ENCODE results near the gene ANKFN1.

The ANKFN1 gene

DNA sequence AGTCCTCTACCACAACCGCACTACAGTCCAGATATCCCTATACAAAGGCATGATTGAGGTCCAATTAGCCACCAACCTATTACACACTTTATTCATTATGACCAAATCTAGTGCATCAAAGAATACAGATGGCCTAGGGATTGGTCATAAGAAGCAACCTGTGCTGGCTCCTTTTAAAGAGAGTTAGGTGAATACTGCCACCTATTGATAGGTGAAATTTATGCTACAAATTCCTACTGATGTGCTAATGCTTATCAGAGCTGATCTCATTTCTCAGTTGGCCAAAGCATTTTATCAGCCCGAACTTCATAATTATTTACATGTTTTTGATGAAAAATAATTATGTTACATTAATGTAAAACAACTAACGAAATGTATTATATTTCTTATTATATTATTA lies 166.3 kb downstream of the ANKFN1 start:
- Histone ChIP-seq H3K27ac (ENCODE audit: insufficient read depth, low read length, poor library complexity, severe bottlenecking) (no peak overlapping the region), H3K27me3 (replicated peaks; ENCODE audit: control insufficient read depth, insufficient read depth, low read length, poor library complexity, severe bottlenecking) (no peaks in the 10 kb centered on the region), H3K9me3 (ENCODE audit: control insufficient read depth, low read length) (no peaks in the 10 kb centered on the region), H3K4me3 (ENCODE audit: insufficient read depth, low read depth, low read length, poor library complexity, severe bottlenecking) (no peak overlapping the region), H3K36me3 (ENCODE audit: control insufficient read depth, insufficient read depth, low read length) (no peaks in the 10 kb centered on the region), H3K4me1 (ENCODE audit: control insufficient read depth, insufficient read depth, low read length, poor library complexity, severe bottlenecking) (no peaks in the 10 kb centered on the region)
- DNase-seq: no peak

DNA sequence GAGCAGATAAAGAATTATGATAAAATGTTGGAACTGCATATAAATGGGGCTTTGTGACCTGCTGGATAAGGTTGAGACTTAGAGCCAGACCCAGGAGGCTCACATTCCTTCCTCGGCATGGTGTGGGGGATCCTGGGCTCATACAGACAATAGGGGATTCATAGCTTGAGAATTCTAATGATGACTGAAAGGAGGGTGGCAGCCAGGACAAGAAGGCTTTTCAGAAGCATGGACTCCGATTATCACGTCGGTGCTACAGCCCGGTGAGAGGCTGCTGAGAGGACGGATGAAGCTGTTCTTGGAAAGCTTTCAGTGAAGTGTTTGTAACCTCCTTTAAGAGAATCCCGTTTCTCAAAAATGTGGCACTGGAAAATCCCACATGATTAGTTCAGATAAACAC lies 167.2 kb downstream of the ANKFN1 start:
- Histone ChIP-seq H3K4me3 (ENCODE audit: insufficient read depth, low read depth, low read length, poor library complexity, severe bottlenecking) (no peak overlapping the region), H3K9me3 (ENCODE audit: control insufficient read depth, low read length) (no peaks in the 10 kb centered on the region), H3K27ac (ENCODE audit: insufficient read depth, low read length, poor library complexity, severe bottlenecking) (no peak overlapping the region), H3K4me1 (ENCODE audit: control insufficient read depth, insufficient read depth, low read length, poor library complexity, severe bottlenecking) (no peaks in the 10 kb centered on the region), H3K27me3 (replicated peaks; ENCODE audit: control insufficient read depth, insufficient read depth, low read length, poor library complexity, severe bottlenecking) (no peaks in the 10 kb centered on the region), H3K36me3 (ENCODE audit: control insufficient read depth, insufficient read depth, low read length) (no peaks in the 10 kb centered on the region)
- no peak for DNase-seq

DNA sequence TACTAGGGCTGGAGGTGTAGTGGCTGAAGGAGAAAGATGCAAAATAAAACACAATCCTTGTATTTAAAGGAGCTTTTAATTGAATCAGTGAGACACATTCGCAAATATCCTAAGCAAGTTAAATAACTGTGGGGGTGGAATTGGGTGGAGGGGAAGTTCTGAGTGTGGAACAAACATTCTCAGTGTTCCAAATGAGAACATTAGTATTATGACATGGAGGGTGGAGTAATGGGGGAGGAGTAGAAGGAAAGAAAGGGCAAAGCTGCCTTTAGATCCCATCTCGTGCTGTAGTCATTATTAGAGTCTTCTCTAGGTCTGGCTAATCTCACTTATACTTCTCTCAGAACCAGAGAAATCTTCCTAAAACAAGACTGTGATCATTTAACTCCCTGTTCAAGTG lies 169.7 kb downstream of the ANKFN1 start:
- DNase-seq: no peak
- H3K4me3 ChIP-seq (ENCODE audit: insufficient read depth, low read depth, low read length, poor library complexity, severe bottlenecking): no peak overlapping the region
- no peaks in the 10 kb centered on the region for H3K36me3 ChIP-seq (ENCODE audit: control insufficient read depth, insufficient read depth, low read length)
- no peaks in the 10 kb centered on the region for H3K27me3 ChIP-seq (replicated peaks; ENCODE audit: control insufficient read depth, insufficient read depth, low read length, poor library complexity, severe bottlenecking)
- no peaks in the 10 kb centered on the region for H3K9me3 ChIP-seq (ENCODE audit: control insufficient read depth, low read length)
- H3K27ac ChIP-seq (ENCODE audit: insufficient read depth, low read length, poor library complexity, severe bottlenecking): no peak overlapping the region
- no peaks in the 10 kb centered on the region for H3K4me1 ChIP-seq (ENCODE audit: control insufficient read depth, insufficient read depth, low read length, poor library complexity, severe bottlenecking)

DNA sequence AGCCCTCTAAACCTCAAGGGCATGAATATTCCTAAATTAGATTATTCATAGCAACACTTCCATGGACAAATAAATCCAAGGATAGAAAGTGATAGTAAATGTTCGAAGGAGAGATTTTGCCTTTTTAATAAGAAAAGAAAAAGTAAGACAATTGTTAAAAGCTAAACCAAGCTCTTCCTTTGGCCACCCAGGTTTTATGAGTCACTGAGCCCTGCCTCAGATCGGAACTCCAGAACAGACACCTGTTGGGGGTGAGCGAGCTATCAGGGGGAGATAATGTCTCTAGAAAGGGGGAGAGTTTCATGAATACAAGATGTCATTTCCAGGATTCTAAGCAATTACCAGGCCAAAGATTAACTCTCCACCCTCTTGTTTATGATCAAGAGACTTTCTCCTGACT lies 171.4 kb downstream of the ANKFN1 start:
- Histone ChIP-seq H3K36me3 (ENCODE audit: control insufficient read depth, insufficient read depth, low read length) (no peaks in the 10 kb centered on the region), H3K27me3 (replicated peaks; ENCODE audit: control insufficient read depth, insufficient read depth, low read length, poor library complexity, severe bottlenecking) (no peaks in the 10 kb centered on the region), H3K4me1 (ENCODE audit: control insufficient read depth, insufficient read depth, low read length, poor library complexity, severe bottlenecking) (no peaks in the 10 kb centered on the region), H3K9me3 (ENCODE audit: control insufficient read depth, low read length) (no peaks in the 10 kb centered on the region), H3K4me3 (ENCODE audit: insufficient read depth, low read depth, low read length, poor library complexity, severe bottlenecking) (no peak overlapping the region), H3K27ac (ENCODE audit: insufficient read depth, low read length, poor library complexity, severe bottlenecking) (no peak overlapping the region)
- DNase-seq: no peak

DNA sequence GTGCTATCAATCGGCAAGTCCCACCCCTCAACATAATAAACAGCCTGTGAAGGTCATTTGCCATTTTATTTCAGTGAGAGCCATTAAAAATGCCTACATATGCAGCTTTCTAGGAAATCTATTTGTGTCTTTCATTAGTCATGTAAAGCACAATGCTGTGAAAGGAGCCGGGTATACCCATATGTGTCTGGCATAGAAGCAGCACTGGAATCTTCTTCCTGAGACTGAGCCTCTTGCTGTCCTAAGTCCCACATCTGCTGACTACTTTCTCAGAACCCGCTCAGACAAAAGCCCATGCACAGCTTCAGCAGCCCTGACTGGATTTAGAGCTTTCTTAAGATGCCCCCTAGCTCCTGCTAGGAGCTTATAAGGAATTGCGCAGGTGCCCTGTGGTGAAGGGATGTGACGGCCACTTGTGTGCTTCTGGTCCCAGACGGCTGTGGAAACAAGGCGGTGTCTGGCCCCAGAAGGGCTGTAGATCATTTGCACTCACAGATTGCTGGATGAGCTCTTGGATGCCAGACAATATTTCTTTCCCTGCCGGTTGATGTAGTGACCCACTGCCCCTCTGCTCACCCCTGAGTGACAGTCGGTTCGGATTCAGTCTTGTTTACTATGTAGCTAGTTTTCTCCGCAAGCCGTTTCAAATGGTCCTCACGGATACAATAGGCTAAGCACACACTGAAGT lies 172.2 kb downstream of the ANKFN1 start:
- no peak for DNase-seq
- Histone ChIP-seq H3K36me3 (ENCODE audit: control insufficient read depth, insufficient read depth, low read length) (no peaks in the 10 kb centered on the region), H3K4me1 (ENCODE audit: control insufficient read depth, insufficient read depth, low read length, poor library complexity, severe bottlenecking) (no peaks in the 10 kb centered on the region), H3K4me3 (ENCODE audit: insufficient read depth, low read depth, low read length, poor library complexity, severe bottlenecking) (no peak overlapping the region), H3K27ac (ENCODE audit: insufficient read depth, low read length, poor library complexity, severe bottlenecking) (no peak overlapping the region), H3K9me3 (ENCODE audit: control insufficient read depth, low read length) (no peaks in the 10 kb centered on the region), H3K27me3 (replicated peaks; ENCODE audit: control insufficient read depth, insufficient read depth, low read length, poor library complexity, severe bottlenecking) (no peaks in the 10 kb centered on the region)

DNA sequence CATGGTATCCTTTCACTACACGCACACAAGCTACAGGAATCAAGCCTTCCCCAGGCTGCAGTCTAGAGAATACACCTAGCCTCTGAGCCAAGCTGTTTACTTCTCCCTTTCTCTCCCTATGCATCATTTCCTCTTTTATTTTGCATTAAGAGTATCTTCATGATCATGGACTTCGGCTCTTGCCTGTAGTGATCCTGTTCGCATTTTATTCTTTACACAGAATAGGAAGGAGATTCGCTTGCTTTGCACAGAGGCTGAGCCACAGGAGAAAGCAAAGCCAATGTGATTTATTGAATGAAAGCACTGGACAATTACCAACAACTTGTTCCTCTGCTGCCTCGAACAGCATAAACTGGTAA lies 172.7 kb downstream of the ANKFN1 start:
- H3K4me3 ChIP-seq (ENCODE audit: insufficient read depth, low read depth, low read length, poor library complexity, severe bottlenecking): no peak overlapping the region
- H3K9me3 ChIP-seq (ENCODE audit: control insufficient read depth, low read length): no peaks in the 10 kb centered on the region
- H3K36me3 ChIP-seq (ENCODE audit: control insufficient read depth, insufficient read depth, low read length): no peaks in the 10 kb centered on the region
- DNase-seq: no peak
- H3K4me1 ChIP-seq (ENCODE audit: control insufficient read depth, insufficient read depth, low read length, poor library complexity, severe bottlenecking): no peaks in the 10 kb centered on the region
- H3K27ac ChIP-seq (ENCODE audit: insufficient read depth, low read length, poor library complexity, severe bottlenecking): no peak overlapping the region
- H3K27me3 ChIP-seq (replicated peaks; ENCODE audit: control insufficient read depth, insufficient read depth, low read length, poor library complexity, severe bottlenecking): no peaks in the 10 kb centered on the region

DNA sequence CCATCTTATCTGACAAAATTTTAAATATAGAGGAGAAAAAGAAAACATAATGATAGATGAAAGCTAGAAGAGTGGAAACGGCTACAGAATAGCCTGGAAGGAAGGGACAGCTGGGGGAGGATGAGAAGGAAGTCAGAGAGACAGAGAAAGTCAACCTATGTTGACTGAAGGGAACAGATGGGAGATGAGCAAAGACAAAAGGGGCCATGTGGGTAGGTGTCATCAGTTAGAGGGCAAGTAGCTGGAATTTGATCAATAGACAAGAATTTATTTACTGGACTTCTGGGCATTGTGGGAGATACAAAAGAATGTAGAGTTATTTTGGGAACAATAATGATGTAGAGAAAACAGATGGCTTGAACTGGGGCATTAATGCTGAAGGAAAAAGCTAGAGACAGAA lies 194.4 kb downstream of the ANKFN1 start:
- no peaks in the 10 kb centered on the region for H3K9me3 ChIP-seq (ENCODE audit: control insufficient read depth, low read length)
- no peak for DNase-seq
- H3K4me3 ChIP-seq (ENCODE audit: insufficient read depth, low read depth, low read length, poor library complexity, severe bottlenecking): no peak overlapping the region
- H3K27ac ChIP-seq (ENCODE audit: insufficient read depth, low read length, poor library complexity, severe bottlenecking): no peak overlapping the region
- H3K36me3 ChIP-seq (ENCODE audit: control insufficient read depth, insufficient read depth, low read length): no peaks in the 10 kb centered on the region
- H3K27me3 ChIP-seq (replicated peaks; ENCODE audit: control insufficient read depth, insufficient read depth, low read length, poor library complexity, severe bottlenecking): peaks cover 3% of the 10 kb centered on the region
- H3K4me1 ChIP-seq (ENCODE audit: control insufficient read depth, insufficient read depth, low read length, poor library complexity, severe bottlenecking): no peaks in the 10 kb centered on the region

DNA sequence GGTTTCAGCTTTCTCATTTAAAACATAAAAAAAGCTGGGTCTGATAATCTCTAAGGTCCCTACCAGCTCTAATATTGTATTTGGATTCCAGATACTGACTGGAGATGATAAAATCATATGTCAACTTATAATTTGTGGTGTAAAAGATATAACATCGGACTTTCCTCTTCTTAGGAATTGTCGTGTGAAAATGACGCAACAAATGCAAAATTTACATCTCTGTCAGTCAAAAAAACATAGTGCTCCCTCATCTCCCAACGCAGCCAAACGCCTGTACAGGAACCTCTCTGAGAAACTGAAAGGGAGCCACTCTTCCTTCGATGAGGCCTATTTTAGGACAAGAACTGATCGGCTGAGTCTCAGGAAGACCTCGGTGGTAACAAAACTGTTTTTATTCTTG lies 197.3 kb downstream of the ANKFN1 start:
- no peak for DNase-seq
- Histone ChIP-seq H3K27me3 (replicated peaks; ENCODE audit: control insufficient read depth, insufficient read depth, low read length, poor library complexity, severe bottlenecking) (peaks cover 3% of the 10 kb centered on the region), H3K4me3 (ENCODE audit: insufficient read depth, low read depth, low read length, poor library complexity, severe bottlenecking) (no peak overlapping the region), H3K36me3 (ENCODE audit: control insufficient read depth, insufficient read depth, low read length) (no peaks in the 10 kb centered on the region), H3K9me3 (ENCODE audit: control insufficient read depth, low read length) (no peaks in the 10 kb centered on the region), H3K27ac (ENCODE audit: insufficient read depth, low read length, poor library complexity, severe bottlenecking) (no peak overlapping the region), H3K4me1 (ENCODE audit: control insufficient read depth, insufficient read depth, low read length, poor library complexity, severe bottlenecking) (no peaks in the 10 kb centered on the region)

DNA sequence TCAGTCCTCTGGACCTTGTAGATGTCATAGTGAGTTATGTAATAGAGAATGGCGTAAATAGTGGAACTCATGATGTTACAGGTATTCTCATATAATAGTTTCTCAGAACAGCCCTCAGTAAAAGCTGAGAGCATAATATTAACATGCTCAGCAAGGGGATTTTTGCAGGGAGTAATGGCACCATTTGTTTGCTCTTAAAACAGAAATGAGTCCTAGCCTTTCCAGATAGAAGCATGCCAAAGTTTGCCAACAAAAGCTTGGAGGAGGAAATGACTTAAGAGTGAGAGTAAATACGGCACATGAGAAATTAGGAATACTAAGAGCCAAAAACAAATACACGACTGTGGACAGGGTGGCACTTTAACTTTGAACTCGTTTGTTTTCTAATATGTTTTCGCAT lies 198.4 kb downstream of the ANKFN1 start:
- H3K9me3 ChIP-seq (ENCODE audit: control insufficient read depth, low read length): no peaks in the 10 kb centered on the region
- no peak overlapping the region for H3K4me3 ChIP-seq (ENCODE audit: insufficient read depth, low read depth, low read length, poor library complexity, severe bottlenecking)
- no peak overlapping the region for H3K27ac ChIP-seq (ENCODE audit: insufficient read depth, low read length, poor library complexity, severe bottlenecking)
- H3K4me1 ChIP-seq (ENCODE audit: control insufficient read depth, insufficient read depth, low read length, poor library complexity, severe bottlenecking): no peaks in the 10 kb centered on the region
- peaks cover 3% of the 10 kb centered on the region for H3K27me3 ChIP-seq (replicated peaks; ENCODE audit: control insufficient read depth, insufficient read depth, low read length, poor library complexity, severe bottlenecking)
- H3K36me3 ChIP-seq (ENCODE audit: control insufficient read depth, insufficient read depth, low read length): no peaks in the 10 kb centered on the region
- DNase-seq: no peak

DNA sequence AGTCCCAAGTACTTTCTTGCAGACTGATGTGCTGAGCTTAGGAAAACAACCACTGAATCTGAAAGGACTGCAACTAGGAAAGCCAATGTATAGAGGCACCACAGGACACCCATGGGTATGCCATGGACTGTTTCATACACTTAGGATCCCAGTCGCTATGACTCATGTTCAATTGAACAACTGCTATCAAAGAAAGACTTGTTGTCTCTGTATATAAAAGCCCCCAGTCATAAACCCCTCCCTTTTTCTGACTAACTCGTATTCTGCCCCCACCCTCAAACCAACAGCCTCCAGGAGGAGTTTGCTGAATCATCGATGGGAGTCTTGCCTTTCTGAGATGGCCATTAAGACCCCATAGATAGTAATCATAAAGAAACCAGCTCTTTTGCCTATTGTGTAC lies 205.4 kb downstream of the ANKFN1 start:
- Histone ChIP-seq H3K27ac (ENCODE audit: insufficient read depth, low read length, poor library complexity, severe bottlenecking) (no peak overlapping the region), H3K36me3 (ENCODE audit: control insufficient read depth, insufficient read depth, low read length) (no peaks in the 10 kb centered on the region), H3K27me3 (replicated peaks; ENCODE audit: control insufficient read depth, insufficient read depth, low read length, poor library complexity, severe bottlenecking) (no peaks in the 10 kb centered on the region), H3K4me3 (ENCODE audit: insufficient read depth, low read depth, low read length, poor library complexity, severe bottlenecking) (no peak overlapping the region), H3K4me1 (ENCODE audit: control insufficient read depth, insufficient read depth, low read length, poor library complexity, severe bottlenecking) (no peaks in the 10 kb centered on the region), H3K9me3 (ENCODE audit: control insufficient read depth, low read length) (no peaks in the 10 kb centered on the region)
- DNase-seq: no peak

Data from effector memory CD4-positive, alpha-beta T cell (primary cell).